CD14-positive monocyte (primary cell): Measurements from ENCODE around the gene AKR1B1. TPM values are rescaled to one million over a fixed set of nuclear protein-coding genes. Genes with fewer than 3 reads are reported as not detected.

Experiments
- DNase-seq, 3 donors: peaks; one replicate each; pipeline ENCODE4 v3.0.0-alpha.2; 2011 to 2022
- H2AFZ ChIP-seq: 2 replicates; pipeline ENCODE4 v1.6.0; 2012; ENCODE audit warnings: mild to moderate bottlenecking, low read depth, low read length, inconsistent platforms; ENCODE audit not compliant: insufficient read depth, poor library complexity, severe bottlenecking
- H3K27ac ChIP-seq, 2 donors: 1 replicate in 1 of 2; 2 replicates in 1 of 2; pipeline ENCODE4 v1.5.1; 2012 to 2013; ENCODE audit warnings: low read length in 2 of 2, control low read depth in 1 of 2, inconsistent platforms in 1 of 2, low read depth in 1 of 2, mild to moderate bottlenecking in 1 of 2
- H3K27me3 ChIP-seq, 2 donors: one replicate each; pipeline versions ENCODE4 v1.6.0 to v1.6.1; 2011 to 2013; ENCODE audit warnings: low read length in 2 of 2; ENCODE audit not compliant: control insufficient read depth in 2 of 2, insufficient read depth in 2 of 2
- H3K36me3 ChIP-seq, 2 donors: replicated peaks in 1 of 2; 1 replicate in 1 of 2; 2 replicates in 1 of 2; pipeline versions ENCODE4 v1.5.1 to v1.6.1; 2012 to 2013; ENCODE audit warnings: low read length in 2 of 2, control low read depth in 1 of 2, inconsistent platforms in 1 of 2, mild to moderate bottlenecking in 1 of 2; ENCODE audit not compliant: insufficient read depth in 2 of 2, control insufficient read depth in 1 of 2
- H3K4me1 ChIP-seq, 2 donors: 1 replicate in 1 of 2; 2 replicates in 1 of 2; pipeline versions ENCODE4 v1.5.1 to v1.6.1; 2012 to 2013; ENCODE audit warnings: low read length in 2 of 2, control low read depth in 1 of 2, inconsistent platforms in 1 of 2, mild to moderate bottlenecking in 1 of 2, moderate library complexity in 1 of 2; ENCODE audit not compliant: insufficient read depth in 2 of 2, control insufficient read depth in 1 of 2
- H3K4me2 ChIP-seq: replicated peaks from 2 replicates; pipeline ENCODE3; 2012; ENCODE audit warnings: low read length, moderate library complexity, mild to moderate bottlenecking; ENCODE audit not compliant: poor library complexity, severe bottlenecking; ENCODE audit errors: extremely low read depth
- H3K4me3 ChIP-seq, 3 experiments: fragments of 200-600 bp in 1 of 3; sonication (generic) in 1 of 3; replicated peaks in 1 of 3; 1 replicate in 2 of 3; 2 replicates in 1 of 3; pipeline ENCODE4 v1.5.1; 2011 to 2013; ENCODE audit warnings: low read length in 3 of 3, mild to moderate bottlenecking in 3 of 3, control low read depth in 2 of 3, low read depth in 2 of 3, inconsistent platforms in 1 of 3, moderate library complexity in 1 of 3
- H3K79me2 ChIP-seq: 2 replicates; pipeline ENCODE4 v1.6.0; 2012; ENCODE audit warnings: mild to moderate bottlenecking, control low read depth, inconsistent platforms, low read length, moderate library complexity; ENCODE audit not compliant: insufficient read depth
- H3K9ac ChIP-seq: 2 replicates; pipeline ENCODE4 v1.6.0; 2017; ENCODE audit warnings: low read length, mild to moderate bottlenecking; ENCODE audit not compliant: insufficient read depth, poor library complexity, severe bottlenecking
- H3K9me3 ChIP-seq, 2 donors: replicated peaks in 1 of 2; 1 replicate in 1 of 2; 2 replicates in 1 of 2; pipeline versions ENCODE4 v1.5.1 to v1.6.1; 2012 to 2013; ENCODE audit warnings: low read length in 2 of 2, control low read depth in 1 of 2; ENCODE audit not compliant: control insufficient read depth in 1 of 2, insufficient read depth in 1 of 2
- H4K20me1 ChIP-seq: 2 replicates; pipeline ENCODE4 v1.6.0; 2012; ENCODE audit warnings: mild to moderate bottlenecking, low read length, control low read depth, moderate library complexity; ENCODE audit not compliant: insufficient read depth
- H3K27ac Mint-ChIP-seq, 7 donors: one replicate each; pipeline ENCODE4 v1.8.0; 2020; ENCODE audit warnings: mild to moderate bottlenecking in 7 of 7, mixed read lengths in 7 of 7, moderate library complexity in 6 of 7, inconsistent platforms in 2 of 7
- H3K27me3 Mint-ChIP-seq, 3 donors: one replicate each; pipeline ENCODE4 v1.8.0; 2021 to 2022; ENCODE audit warnings: low read depth in 3 of 3, mild to moderate bottlenecking in 3 of 3, mixed read lengths in 3 of 3, moderate library complexity in 3 of 3, inconsistent platforms in 1 of 3
- H3K36me3 Mint-ChIP-seq, 2 donors: one replicate each; pipeline ENCODE4 v1.8.0; 2020; ENCODE audit warnings: mixed read lengths in 2 of 2, inconsistent platforms in 1 of 2, mild to moderate bottlenecking in 1 of 2
- H3K4me1 Mint-ChIP-seq: one replicate; pipeline ENCODE4 v1.8.0; 2020; ENCODE audit warnings: mild to moderate bottlenecking, mixed read lengths
- H3K4me3 Mint-ChIP-seq, 2 donors: one replicate each; pipeline ENCODE4 v1.8.0; 2020; ENCODE audit warnings: mild to moderate bottlenecking in 2 of 2, mixed read lengths in 2 of 2, moderate library complexity in 1 of 2
- H3K9me3 Mint-ChIP-seq, 7 donors: one replicate each; pipeline ENCODE4 v1.8.0; 2020 to 2022; ENCODE audit warnings: mixed read lengths in 7 of 7, mild to moderate bottlenecking in 6 of 7, moderate library complexity in 6 of 7, inconsistent platforms in 2 of 7
- CTCF ChIP-seq: fragments of 200-600 bp; IDR thresholded peaks from one replicate; pipeline ENCODE4 v1.8.0; 2022; ENCODE audit warnings: antibody characterized with exemption, mild to moderate bottlenecking
- WGBS: methylation state at CpG from one replicate; pipeline ENCODE4 v1.1.5; 2013; ENCODE audit warnings: missing lambda C conversion rate; ENCODE audit not compliant: insufficient coverage; 5-methylcytosine and 5-hydroxymethylcytosine counted together
- intact Hi-C, 2 donors: fragments of 100-400 bp; cut with micrococcal nuclease; formaldehyde crosslinking; loops; one replicate each; pipeline versions ENCODE4 v1.15.0 to v1.15.1; 2023
- polyA plus RNA-seq, 3 donors: library from polyadenylated mRNA; depleted of rRNA in 1 of 3; unstranded in 2 of 3; stranded (reverse) in 1 of 3; fragments of 300-500 nt in 2 of 3; fragments of >200 nt in 1 of 3; fragmentation: Illumina TruSeq in 2 of 3; gene quantifications; 1 replicate in 2 of 3; 2 replicates in 1 of 3; pipeline ENCODE4 v1.2.3, GENCODE V29; 2012 to 2021

The AKR1B1 gene
- polyA plus RNA-seq, 3 donors, result 50.1 to 66.4 (median 62.6) TPM

- Mint-ChIP-seq H3K27me3 (peaks cover 2 to 4% (median 2%) of the 10 kb centered on the region in 3 donors), H3K4me3 (no peak overlapping the region), H3K36me3 (no peaks in the 10 kb centered on the region), H3K4me1 (peaks cover 21% of the 10 kb centered on the region), H3K27ac (no peak overlapping the region), H3K9me3 (peaks cover 14 to 25% (median 18%) of the 10 kb centered on the region in 7 donors)
- Histone ChIP-seq H3K9me3 (peaks cover 20 to 22% of the 10 kb centered on the region in 2 donors), H3K4me3 (no peak overlapping the region), H3K9ac (no peak overlapping the region), H2AFZ (no peak overlapping the region), H3K27me3 (no peaks in the 10 kb centered on the region), H3K79me2 (no peaks in the 10 kb centered on the region), H3K4me1 (peaks cover 13 to 22% of the 10 kb centered on the region in 2 donors), H3K4me2 (no peak overlapping the region), H3K27ac (no peak overlapping the region), H3K36me3 (no peaks in the 10 kb centered on the region), H4K20me1 (no peaks in the 10 kb centered on the region)
- intact Hi-C loops, result no loop called here
- WGBS, result no CpG with 5 or more reads among the region's 1 CpG
- no peak for TF ChIP-seq CTCF
- no peak for DNase-seq
These were observed 3.0 kb upstream of the AKR1B1 start for GRCh38 chr7:134461916-134462315.

- Mint-ChIP-seq H3K9me3 (peaks cover 8 to 18% (median 14%) of the 10 kb centered on the region in 7 donors), H3K4me1 (peaks cover 26% of the 10 kb centered on the region), H3K27ac (no peak overlapping the region), H3K4me3 (no peak overlapping the region), H3K36me3 (peaks cover 1 to 4% of the 10 kb centered on the region in 2 donors), H3K27me3 (peaks cover 2 to 4% (median 2%) of the 10 kb centered on the region in 3 donors)
- Histone ChIP-seq H3K9ac (no peak overlapping the region), H4K20me1 (no peaks in the 10 kb centered on the region), H3K4me1 (peaks cover 16 to 25% of the 10 kb centered on the region in 2 donors), H3K27me3 (no peaks in the 10 kb centered on the region), H3K79me2 (no peaks in the 10 kb centered on the region), H3K4me3 (no peak overlapping the region), H3K27ac (no peak overlapping the region), H2AFZ (peak overlapping the region; percentile 8), H3K36me3 (no peaks in the 10 kb centered on the region), H3K9me3 (peaks cover 14 to 22% of the 10 kb centered on the region in 2 donors), H3K4me2 (no peak overlapping the region)
- peak in 1 of 3 donors; percentile 65 for DNase-seq
- 83% methylated on average over 1 of the region's 2 CpGs for WGBS
- TF ChIP-seq CTCF, result no peak
- intact Hi-C loops, result no loop called here
These were observed 1.1 kb upstream of the AKR1B1 start for GRCh38 chr7:134459981-134460380.
